SW480 (cell line): ENCODE data around the gene CEMIP2.
"Not testable (repeated sequence)": the region's sequence is repeated elsewhere in the genome, so short reads cannot be mapped to it uniquely, and the experiment has no call there.

Experiments
- DNase-seq: peaks from one replicate; pipeline ENCODE4 v3.0.0-alpha.2; 2016; ENCODE audit warnings: low spot score

Gene CEMIP2, protein sequence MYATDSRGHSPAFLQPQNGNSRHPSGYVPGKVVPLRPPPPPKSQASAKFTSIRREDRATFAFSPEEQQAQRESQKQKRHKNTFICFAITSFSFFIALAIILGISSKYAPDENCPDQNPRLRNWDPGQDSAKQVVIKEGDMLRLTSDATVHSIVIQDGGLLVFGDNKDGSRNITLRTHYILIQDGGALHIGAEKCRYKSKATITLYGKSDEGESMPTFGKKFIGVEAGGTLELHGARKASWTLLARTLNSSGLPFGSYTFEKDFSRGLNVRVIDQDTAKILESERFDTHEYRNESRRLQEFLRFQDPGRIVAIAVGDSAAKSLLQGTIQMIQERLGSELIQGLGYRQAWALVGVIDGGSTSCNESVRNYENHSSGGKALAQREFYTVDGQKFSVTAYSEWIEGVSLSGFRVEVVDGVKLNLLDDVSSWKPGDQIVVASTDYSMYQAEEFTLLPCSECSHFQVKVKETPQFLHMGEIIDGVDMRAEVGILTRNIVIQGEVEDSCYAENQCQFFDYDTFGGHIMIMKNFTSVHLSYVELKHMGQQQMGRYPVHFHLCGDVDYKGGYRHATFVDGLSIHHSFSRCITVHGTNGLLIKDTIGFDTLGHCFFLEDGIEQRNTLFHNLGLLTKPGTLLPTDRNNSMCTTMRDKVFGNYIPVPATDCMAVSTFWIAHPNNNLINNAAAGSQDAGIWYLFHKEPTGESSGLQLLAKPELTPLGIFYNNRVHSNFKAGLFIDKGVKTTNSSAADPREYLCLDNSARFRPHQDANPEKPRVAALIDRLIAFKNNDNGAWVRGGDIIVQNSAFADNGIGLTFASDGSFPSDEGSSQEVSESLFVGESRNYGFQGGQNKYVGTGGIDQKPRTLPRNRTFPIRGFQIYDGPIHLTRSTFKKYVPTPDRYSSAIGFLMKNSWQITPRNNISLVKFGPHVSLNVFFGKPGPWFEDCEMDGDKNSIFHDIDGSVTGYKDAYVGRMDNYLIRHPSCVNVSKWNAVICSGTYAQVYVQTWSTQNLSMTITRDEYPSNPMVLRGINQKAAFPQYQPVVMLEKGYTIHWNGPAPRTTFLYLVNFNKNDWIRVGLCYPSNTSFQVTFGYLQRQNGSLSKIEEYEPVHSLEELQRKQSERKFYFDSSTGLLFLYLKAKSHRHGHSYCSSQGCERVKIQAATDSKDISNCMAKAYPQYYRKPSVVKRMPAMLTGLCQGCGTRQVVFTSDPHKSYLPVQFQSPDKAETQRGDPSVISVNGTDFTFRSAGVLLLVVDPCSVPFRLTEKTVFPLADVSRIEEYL (N-terminal part only)

DNA sequence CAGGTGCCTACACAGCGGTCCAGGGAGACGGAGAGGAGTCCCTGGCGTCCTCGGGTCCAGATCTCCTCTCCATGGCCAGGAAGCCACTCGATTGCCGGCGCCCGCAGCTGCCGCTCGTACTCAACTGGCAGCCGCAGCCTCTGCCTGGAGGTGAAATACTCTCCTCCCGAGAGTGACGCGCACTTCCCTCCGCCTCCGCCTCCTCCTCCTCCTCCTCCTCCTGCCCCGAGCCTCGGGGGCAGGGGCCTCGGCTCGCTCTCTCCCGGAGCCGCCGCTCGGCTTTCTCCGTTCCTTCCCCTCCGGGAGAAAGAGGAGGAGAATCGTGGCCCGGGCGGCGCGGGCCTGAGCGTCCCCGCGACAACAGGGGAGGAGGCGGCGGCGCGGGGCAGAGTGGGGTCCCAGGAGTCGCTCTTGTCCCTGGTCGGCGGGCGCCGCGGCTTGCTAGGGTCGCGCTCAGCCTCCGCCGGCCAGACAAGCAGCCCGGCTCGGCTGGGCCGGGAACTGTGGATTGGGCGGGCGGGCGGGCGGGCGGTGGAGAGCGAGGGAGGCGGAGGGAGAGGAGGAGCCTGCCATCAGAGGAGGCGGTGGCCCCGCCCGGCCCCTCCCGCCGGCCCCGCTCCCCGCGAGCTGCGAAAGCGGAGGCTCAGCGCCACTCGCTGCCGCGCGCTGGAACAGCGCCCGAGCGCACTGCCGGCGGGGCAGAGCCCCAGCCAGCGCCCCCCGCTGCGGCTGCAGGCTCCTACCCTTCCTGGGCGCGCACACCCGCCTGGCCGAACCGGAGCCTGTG is at the start of gene CEMIP2:
Gene CEMIP2 (minus strand): TSS at position 126 of the 787 bp plus-strand sequence. CDS start 18,140 bp downstream, outside the sequence.
- peak; percentile 88 for DNase-seq

DNA sequence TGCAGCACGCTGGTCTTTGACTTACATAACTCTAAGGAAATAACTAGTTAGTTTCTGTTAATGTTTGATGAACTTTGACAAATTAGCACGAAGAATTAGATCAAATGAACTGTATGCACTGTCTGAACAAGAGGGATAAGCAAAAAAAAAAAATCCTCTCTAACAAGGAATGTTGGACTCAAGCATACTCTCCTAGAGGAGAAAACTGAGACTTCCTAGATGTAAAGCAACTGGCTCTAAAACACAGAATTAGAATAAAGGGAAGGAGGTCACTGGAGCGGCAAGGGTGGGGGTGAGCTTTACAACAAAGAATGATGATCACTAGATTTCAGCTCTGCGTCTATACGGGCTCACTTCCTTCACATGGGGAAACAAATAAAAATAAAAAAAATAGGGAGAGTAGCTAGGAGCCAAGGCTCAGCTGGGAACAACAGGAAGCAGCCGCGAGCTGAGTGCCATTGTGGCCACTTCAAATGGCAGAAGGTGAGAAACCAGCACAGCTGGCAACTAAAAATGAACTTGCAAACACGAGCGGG is 48.7 kb upstream of the CEMIP2 start:
- DNase-seq, result no peak

DNA sequence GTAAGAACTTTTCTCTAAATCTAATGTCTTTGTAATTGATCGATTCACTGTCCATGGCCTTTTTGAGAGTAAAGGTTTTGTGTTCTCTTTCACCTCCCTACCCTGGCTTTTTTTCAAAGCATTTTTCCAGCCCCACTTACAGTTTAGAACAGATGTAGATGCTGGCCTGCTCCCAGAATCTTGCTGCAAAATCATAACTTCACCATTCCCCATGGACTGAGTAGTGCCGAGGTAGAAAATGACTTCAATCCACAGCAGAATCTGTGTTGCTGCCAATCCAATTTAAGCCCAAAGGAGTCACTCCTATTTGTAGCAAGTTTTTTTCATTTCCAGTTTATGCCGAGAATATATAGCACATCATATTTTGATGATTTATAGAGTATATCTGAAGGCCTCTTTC is 46.5 kb upstream of the CEMIP2 start:
- no peak for DNase-seq

DNA sequence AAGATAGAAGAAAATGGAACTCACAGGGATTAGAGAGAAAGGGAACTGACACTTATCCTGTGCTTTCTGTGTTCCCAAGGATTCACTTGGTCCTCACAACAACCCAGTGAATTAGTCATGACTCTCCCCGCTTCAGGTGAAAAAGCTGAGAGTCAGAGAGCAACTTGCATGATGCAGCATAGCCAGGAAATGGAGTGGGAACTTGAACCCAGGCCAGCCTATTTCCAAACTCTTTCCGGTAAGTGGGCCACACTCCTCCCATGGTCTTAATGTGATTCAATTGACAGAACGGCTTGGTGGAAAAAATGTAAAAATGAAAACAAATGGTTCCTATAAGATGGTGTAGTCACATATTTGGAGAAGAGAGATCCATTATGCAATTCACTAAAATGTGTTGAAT is 45.9 kb upstream of the CEMIP2 start:
- no peak for DNase-seq

DNA sequence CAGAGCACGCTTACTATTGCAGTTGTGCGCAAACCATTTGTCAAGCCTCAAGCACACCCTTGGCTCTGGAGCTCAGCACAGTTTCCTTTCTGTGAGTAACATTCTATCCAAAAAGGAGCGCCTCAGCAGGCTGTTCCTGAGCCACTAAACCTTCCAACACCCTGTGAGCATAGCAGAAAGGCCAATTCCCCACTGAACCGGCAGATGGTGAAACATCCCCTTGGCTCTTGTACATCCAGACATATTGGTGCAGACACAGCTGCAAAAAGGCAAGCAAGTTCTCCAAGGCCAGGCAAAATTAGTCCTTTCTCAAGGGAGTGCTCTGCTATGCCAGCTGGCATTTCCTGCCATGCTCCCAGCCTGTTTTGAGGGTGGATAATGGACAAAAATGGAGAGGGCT is 44.1 kb upstream of the CEMIP2 start:
- no peak for DNase-seq

DNA sequence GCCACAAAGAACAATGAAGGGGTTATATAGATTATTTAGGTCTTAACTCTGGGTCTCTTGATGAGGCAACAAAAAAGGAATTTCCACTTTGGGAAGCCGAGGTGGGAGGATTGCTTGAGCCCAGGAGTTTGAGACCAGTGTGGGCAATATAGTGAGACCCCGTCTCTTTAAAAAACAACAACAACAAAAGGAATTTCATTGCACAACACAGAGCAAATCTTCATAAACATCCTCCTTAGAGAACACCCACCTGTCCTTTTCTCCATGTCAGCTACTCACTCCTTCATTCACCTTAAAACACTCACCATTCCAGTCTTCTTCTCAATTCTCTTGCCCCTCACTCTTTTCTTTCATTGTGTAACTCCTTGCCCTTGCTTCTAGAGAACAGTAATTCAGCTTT is 39.8 kb upstream of the CEMIP2 start:
- DNase-seq, result no peak

DNA sequence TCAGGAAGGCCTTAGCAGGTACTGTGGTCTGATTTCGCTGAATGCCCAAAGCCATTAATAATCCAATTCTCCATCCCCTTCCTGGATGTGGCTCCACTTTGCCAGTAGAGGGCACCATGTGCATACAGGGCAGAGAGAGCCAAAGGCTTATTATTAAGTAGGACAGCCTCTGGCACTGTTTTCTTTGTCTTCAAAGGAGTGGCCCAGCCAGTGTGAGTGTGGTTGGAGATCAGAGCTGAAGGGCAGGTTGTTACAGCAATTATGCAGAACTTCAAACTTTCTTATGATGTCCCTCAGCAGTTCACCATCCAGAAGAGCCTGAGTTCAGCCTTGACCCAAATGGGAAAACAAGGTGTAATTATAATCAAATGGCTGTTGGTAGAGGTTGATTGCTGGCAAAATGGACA is 38.6 kb upstream of the CEMIP2 start:
- DNase-seq, result peak; percentile 86

DNA sequence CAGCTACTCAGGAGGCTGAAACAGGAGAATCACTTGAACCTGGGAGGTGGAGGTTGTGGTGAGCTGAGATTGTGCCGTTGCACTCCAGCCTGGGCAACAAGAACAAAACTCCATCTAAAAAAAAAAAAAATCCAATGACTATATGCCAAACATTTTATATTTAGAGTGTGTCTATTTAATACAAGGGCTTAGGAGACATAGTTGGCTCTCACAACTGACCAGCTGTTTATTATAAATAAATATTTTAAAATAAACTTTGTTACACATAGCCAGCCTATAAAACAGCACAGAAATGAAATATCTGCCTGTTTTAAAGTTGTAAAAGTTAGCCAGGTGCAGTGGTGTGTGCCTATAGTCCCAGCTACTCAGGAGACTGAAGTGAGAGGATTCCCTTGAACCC is 36.8 kb upstream of the CEMIP2 start:
- not testable (repeated sequence) for DNase-seq

DNA sequence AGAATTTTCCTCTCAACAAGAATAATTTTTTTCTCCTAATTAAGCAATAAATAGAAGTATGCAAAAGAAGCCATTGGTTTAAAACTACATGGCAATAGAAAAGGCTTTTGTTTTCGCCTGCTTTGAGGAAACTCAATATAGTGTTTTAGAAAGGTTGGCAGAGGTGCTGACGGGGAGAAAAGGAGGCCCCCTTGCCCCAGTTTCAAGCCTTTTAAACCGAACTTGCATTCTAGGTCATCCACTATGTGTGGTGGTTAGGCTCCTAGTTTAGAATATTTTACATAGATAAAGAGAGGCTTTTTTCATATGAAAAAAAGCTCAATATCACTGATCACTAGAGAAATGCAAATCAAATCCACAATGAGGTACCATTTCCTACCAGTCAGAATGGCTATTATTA is 33.5 kb upstream of the CEMIP2 start:
- DNase-seq, result no peak

DNA sequence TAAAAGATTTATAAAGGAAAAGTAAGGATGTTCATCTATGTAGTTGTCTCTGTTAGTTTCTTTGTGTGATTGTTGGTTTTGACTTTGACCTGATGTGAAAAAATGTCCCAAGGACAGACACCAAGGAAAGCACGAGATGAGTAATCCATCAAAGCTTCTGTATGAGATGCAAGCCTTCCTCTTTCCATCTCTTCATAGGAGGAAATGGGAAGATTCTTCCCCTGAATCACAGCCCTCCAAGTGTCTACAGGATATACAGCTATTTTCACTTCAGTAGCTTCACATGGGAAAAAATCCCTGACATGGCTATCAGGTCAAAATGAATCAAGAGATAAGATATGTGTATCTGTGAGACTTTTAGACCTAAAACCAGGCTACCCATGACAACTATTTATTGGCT is 29.0 kb upstream of the CEMIP2 start:
- no peak for DNase-seq

DNA sequence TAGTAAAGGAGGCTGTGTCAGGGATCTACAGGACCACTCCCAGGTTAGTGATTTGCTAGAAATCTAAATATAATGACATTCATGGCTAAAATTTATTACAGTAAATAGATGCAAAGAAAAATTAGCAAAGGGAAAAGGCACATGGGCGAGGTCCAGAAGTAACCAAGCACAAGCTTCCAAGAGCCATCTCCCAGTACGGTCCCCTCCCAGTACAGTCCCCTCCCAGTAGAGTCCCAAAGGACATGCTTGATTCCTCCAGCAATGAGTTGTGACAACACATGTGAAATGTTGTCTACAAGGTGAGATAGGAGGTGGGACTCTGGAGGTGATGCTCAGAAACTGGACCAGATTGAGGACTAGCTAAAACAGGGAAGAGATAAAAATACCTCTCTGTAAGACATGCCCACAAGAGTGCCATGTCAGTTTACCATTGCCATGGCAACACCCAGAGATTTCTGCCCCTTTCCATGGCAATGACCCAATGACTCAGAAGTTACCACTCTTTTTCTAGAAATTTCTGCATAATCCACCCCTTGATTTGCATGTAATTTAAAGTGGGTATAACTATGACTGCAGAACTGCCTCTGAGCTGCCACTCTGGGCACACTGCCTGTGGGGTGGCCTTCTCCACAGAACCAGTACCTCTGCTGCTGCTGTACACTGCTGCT is 27.9 kb upstream of the CEMIP2 start:
- DNase-seq, result no peak

DNA sequence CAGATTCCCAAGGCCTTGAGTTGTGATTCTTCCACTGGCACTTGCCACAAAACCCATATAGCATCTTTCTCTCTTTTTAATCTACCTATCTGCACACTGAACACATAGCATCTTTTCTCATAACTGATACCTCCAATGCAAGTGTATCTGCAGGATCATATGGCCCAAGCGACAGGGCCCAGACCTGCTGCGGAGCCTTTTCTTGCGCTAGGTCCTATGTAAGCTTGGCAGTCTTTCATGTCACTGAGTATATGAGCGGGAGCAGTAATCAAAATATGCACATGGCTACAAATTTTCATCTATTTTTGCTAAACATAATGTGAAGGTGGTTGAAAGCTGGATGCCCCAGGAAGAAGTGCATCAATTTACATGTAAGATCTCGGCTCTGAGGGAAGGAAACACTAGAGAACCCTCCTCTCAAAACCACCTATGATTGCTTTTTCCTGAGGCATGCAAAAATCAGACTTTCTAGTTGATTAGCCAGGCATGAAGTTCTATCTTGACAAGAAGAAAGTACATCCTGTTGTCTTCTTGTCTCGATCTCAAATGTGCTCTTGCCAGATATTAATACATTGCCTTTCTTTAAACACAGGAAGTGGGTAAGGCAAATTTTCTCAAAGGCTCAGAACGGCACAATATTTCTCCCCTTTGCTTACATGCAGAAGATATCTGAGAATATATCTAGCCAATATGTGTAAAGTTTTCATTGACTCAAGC is 26.9 kb upstream of the CEMIP2 start:
- DNase-seq, result no peak

DNA sequence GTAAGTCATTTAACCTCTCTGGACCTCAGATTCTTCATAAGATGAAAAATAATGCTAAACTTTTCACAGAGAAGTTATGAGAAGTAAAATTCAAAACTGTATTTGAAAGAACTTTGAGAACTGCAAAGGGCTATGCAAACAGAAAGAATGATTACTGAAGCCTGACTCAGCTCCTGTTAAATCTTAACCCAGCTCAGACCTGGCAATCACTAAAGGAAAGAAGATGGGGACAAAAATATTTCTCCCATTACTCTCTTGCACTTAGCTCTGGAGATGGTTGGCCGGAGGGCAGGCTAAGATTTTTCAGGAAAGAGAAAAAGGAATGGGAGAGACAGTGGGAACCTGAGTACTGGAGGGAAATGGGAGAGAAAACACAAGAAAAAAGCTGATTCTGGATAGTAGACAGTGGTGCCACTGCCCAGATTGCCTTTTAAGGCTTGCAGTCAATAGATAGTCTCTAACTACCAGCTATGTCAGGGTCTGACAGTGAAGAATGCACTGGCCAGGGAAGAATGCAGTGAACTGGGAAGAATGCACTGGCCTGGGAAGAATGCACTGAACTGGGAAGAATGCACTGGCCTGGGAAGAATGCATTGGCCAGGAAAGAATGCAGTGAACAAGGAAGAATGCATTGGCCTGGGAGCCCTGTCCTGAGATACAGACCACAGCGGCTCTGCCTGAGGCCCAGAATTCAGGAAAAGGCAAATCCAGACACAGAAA is 25.2 kb upstream of the CEMIP2 start:
- no peak for DNase-seq

DNA sequence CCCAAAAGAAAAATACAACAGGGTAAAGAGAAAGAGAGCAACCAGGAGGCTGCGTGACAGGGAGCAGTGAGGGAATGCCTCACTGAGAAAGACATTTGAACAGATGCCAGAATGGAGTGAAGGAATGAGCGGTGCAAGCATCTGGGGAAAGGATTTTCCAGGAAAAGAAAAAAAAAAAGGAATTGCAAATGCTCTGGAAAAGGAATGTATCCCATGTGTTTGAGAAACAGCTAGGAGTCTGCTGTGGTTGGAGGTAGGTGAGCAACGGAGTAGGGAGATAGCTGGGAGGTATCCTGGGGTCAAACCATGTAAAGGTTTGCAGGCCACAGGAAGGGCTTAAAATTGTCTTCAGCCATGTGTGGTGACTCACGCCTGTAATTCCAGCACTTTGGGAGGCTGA is 23.6 kb upstream of the CEMIP2 start:
- no peak for DNase-seq

DNA sequence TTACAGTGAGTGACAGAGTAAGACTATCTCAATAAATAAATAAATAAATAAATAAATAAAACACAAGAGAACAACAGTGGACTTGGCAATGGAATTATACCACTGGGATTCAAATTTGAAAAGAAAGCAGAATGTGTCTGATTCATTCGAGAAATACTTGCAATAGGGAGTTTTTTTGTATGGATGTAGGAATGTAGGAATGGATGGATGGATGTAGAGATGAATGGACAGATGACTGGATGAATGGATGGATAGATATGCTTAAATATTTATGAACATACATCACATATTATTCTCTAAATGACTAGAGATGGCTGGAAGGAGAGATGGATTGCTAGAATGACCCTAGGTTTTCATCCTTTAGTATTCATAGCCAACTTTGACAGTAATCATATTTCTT is 22.0 kb upstream of the CEMIP2 start:
- DNase-seq, result no peak

DNA sequence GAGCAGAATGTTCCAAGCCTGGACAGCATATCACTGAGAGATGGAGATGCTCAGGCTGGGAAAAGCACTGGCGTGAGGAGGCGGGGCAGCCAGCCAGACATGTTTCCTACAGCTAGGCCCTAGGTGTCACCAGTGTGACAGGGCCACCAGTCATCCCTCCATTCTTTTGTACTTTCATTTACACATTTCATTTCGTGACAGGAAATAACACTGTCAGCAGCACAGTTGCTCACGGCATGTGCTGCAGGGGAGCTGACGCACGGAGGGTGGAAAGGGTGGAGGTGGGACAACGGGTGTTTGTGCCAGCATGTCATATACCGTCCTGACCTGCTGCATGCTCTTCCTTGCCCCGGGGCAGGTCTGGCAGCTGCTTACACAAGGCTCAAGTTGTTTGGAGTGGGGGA is 14.8 kb upstream of the CEMIP2 start:
- DNase-seq, result peak; percentile 39

DNA sequence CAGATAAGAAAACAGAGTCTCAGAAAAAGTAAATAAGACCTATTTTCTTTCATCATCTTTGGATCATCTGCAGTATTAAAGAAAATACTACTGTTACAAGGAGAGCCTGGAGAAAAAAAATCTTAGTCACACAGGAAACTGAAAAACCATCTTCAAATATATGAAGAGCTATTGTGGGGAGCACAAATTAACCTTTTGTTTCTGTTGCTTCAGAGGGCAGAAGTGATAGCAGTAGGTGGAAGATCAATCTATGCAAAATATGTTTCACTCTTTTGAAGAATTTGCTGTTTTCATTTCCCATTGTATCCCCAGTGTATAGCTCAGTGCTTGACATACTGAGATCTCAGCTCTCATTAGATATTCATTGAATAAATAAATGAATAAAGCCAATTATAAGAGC is 13.1 kb upstream of the CEMIP2 start:
- no peak for DNase-seq

DNA sequence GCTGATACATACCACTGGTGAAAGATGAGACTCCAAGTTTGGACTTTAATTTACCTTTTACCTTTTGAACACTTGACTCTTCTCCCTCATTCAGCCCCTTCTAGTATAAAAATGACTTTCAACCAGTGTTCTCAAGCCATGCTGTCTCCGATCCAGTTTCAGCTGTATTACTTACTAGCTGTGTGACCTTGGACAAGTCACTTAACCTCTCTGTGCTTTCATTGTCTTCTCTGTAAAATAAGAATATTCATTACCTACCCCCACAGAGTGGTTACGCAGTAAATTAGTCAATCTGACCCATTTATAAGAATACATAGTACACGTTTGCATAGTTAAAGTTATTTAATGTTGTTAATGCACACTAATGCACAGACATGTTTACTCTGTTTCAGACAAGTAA is 12.6 kb upstream of the CEMIP2 start:
- DNase-seq, result no peak

DNA sequence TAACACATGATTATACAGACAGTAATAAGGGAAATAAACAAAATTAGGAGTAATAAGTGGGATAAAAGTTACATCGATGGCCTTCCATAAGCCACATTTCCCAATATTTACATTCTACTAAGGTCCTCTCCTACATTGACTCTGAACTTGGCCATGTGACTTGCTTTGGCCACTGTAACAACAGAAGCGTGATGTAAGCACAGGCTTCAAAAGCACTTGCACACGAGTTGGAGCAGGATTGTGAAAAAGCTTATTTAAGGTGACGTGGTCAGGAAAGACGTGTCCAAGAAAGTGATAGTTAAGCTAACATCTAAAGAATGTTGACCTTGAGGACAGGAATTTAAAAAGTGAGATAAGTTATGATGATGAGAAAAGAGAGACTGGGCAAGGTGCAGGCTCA is 9.8 kb upstream of the CEMIP2 start:
- DNase-seq, result no peak
